Stimulated activated CD8-positive, alpha-beta memory T cell treated with anti-CD3 and anti-CD28 coated beads, Interleukin-15, amount 100 ng/mL, for 48 hours (primary cell): Measurements from ENCODE around the gene RHD.
A peak's percentile ranks its signal among the peaks of the same experiment; 100 is the strongest.
"Not testable (repeated sequence)": the region's sequence is repeated elsewhere in the genome, so short reads cannot be mapped to it uniquely, and the experiment has no call there.

Experiments used
- DNase-seq, 2 donors: peaks; one replicate each; pipeline ENCODE4 v3.0.0-alpha.2; 2020; ENCODE audit warnings: low read depth in 2 of 2

The RHD gene

DNA sequence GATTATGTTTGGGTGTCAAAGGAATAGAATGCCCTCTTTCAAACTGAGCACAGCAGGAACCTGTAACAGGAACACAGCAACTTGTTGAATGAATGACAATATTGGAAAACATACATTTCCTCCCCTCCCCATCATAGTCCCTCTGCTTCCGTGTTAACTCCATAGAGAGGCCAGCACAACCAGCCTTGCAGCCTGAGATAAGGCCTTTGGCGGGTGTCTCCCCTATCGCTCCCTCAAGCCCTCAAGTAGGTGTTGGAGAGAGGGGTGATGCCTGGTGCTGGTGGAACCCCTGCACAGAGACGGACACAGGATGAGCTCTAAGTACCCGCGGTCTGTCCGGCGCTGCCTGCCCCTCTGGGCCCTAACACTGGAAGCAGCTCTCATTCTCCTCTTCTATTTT lies at the start of gene RHD:
Gene RHD (plus strand): TSS at position 272 of the 400 bp plus-strand sequence. CDS start 39 bp downstream, at position 311.
- not testable (repeated sequence) for DNase-seq

DNA sequence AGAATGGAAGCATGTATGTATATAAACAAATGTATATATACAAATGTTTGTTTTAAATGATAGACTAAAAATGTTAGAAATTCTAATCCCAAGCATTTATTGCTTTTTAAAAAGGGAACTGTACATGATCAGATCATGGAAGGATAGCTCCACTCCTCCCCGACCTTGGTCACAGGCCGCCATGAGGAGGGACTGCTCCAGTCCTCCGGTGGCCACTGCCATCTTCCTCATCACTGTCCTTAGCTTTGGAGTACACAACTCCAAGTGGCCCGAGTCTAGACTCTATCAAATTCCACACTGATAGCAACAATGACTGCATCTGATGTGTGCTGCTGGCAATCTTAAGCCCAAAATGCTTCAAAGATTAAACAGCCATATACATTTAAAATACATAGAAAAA lies 49.7 kb upstream of the RHD start:
- DNase-seq, result no peak

DNA sequence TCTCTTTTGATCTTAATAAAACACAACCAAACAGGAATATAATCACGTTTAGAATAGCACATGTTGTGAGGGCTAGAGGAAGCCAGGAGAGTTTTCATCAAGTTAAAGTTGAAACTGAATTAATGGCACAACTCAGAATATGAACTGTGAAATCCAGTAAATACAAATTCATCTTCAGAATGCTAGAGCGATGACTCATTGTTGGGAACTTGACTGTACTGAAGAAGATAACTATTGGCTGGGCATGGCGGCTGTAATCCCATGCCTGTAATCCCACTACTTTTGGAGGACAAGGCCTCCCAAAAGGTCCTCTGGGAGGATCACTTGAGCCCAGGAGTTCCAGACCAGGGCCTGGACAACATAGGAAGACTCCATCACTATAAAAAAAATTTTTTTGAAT lies 48.8 kb upstream of the RHD start:
- no peak for DNase-seq

GRCh38 chr1:25232027-25232865 lies 40.1 kb upstream of the RHD start, which contains the start of gene SYF2:
Gene SYF2, minus strand, starts transcription at chr1:25232502. Its CDS starts 35 bp downstream, at chr1:25232467.
- DNase-seq, result peak; percentile 88 to 90

GRCh38 chr1:25232866-25233784 lies 39.2 kb upstream of the RHD start:
- DNase-seq, result peak; percentile 57 to 60

GRCh38 chr1:25235411-25235810 lies 36.9 kb upstream of the RHD start:
- DNase-seq, result not testable (repeated sequence)

DNA sequence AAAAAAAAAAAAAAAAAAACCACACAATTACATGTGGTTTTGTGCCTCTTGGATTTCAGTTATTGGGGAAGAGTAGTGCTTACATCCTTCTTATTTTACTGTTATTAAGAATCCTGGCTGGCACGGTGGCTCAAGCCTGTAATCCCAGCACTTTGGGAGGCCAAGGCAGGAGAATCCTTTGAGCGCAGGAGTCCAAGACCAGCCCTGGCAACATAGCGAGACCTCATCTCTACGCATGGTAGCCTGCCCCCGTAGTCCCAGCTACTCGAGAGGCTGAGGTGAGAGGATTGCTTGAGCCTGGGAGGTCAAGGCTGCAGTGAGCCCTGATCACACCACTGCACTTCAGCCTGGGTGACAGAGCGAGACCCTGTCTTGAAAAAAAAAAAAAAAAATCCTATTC lies 36.0 kb upstream of the RHD start:
- not testable (repeated sequence) for DNase-seq

DNA sequence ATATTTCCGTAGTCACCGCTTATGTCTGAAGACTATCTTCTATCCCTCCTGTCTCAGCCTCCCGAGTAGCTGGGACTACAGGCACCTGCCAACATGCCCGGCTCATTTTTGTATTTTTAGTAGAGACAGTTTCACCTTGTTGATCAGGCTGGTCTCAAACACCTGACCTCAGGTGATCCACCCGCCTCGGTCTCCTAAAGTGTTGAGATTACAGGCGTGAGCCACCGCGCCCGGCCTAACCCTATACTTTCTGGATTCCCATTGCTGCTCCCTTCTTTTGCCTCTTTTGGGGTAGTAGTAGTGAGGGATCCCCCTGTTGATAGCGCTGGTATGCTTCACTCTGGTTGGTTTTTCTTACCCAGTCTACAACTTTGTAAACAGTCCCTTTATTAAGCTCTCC lies 34.3 kb upstream of the RHD start:
- DNase-seq, result no peak

GRCh38 chr1:25239681-25240541 lies 32.4 kb upstream of the RHD start:
- DNase-seq, result peak; percentile 92

GRCh38 chr1:25243907-25244306 lies 28.4 kb upstream of the RHD start:
- DNase-seq, result no peak

GRCh38 chr1:25245393-25245792 lies 26.9 kb upstream of the RHD start:
- DNase-seq, result no peak

- no peak for DNase-seq
Measured at GRCh38 chr1:25245809-25246599, 26.3 kb upstream of the RHD start.

GRCh38 chr1:25246600-25247023 lies 25.7 kb upstream of the RHD start:
- DNase-seq, result no peak

DNA sequence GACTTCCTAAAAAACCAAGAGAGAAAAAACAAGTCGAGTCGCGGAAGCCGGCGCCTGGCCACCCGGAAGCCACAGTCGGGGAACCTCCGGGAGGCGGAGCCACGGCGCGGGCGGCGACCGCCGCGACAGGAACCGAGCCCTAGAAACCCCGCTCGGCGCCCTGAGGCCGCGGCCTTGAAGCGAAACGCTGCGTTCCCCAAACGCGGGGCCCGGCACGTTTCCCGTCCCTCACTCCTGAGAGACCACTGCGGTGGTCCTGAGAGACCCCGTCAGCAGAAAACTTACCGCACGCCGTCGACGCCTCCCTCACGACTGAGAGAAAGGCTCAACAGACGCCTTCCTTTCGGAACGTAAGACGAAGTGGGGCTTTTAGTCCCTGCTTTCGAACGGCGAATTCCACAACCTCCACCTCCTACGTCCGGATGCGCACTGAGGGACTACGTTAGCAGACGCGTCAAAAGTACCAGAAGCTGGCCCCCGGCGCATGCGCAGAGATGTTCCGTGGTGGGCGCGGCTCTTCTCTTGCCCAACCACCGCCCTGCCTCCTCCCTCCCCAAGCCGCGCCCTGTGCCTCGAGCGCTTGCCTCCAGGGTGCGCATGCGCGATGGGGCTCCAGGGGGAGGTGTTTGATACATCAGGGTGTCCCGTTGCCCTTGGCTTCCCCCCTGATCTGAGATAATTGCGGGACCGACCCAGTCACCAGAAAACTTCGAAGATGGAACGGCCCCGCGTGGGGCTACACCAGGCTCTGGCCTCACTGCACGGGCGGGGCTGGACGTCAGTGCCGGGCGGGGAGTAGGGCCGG lies 25.1 kb upstream of the RHD start, which contains the start of gene RSRP1:
Gene RSRP1 (minus strand): TSS at position 431 of the 805 bp plus-strand sequence. CDS start 491 bp downstream, outside the sequence.
- peak; percentile 99 to 100 for DNase-seq

DNA sequence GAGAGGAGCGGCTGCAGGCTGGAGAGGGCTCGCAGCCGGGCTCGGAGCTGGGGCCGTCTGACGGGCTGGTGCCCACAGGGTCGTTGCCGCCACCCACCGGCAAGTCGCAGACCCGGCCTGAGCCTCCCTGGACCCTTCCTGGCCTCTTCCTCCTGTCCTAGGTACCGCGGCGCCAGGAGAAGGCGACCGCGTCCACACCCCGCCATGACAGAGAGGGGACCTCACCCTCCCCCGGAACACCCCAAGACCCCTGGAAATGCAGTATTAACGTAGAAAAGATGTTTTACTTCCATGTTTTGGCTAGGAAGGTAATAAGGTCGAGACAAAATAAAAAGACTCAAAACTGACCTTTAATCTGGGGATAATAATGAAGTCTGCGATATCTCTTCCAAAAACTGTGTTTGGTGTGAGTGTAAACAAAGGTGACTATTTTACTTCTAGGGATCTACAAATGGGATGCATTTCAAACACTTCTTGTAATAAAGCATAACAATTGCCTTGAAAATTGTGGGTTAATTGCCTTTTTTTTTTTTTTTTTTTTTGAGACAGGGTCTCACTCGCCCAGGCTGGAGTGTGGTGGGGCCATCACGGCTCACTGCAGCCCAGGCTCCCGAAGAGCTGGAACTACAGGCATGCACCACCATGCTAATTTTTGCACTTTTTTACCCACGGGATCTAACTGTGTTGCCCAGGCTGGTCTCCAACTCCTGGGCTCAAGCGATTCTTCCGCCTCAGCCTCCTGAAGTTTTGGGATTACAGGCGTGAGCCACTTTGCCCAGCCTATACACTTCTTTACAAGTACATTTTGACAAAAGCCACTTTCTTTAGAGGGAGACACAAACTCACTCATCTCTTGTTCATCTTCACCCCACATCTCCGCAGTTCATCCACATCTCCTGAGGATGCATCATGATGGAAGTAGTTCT lies 24.2 kb upstream of the RHD start:
- no peak for DNase-seq

DNA sequence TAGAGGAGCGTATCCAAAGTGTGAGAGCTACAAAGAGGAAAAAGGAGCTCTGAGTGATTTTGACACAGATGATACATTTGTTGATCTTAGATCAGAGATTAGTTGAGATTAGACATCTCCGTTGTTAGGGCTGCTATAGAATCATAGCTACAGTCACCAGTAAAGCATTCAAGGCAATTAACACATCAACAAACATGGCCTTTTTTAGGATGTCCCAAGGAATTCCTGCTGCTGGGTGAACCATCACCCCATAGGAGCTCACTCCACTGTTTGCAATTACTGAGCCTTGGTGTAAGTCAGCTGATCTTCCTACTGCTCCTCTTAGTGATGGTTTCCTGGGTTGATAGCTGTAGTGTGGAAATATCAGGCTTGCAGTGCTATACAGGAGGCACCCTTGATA lies 18.4 kb upstream of the RHD start:
- DNase-seq, result no peak

GRCh38 chr1:25255706-25256577 lies 16.4 kb upstream of the RHD start:
- DNase-seq, result no peak

GRCh38 chr1:25256578-25256965 lies 15.7 kb upstream of the RHD start:
- no peak for DNase-seq
